ENCODE data around the gene HOXC10. TPM values are rescaled to one million over a fixed set of nuclear protein-coding genes. Genes with fewer than 3 reads are reported as not detected.

The HOXC10 gene
- total RNA-seq, 2 donors from 2014 or later: not detected

GRCh38 chr12:54038871-54039414, 54.0 kb downstream of the HOXC10 start:
- WGBS, 2 experiments (ENCODE audit: insufficient coverage in 1 of 2, insufficient read length in 1 of 2): 19 to 23% methylated on average over 8 to 9 of the region's 9 CpGs
- Mint-ChIP-seq H3K36me3 (ENCODE audit: low read depth) (no peaks in the 10 kb centered on the region), H3K9me3 (peaks cover 9% of the 10 kb centered on the region), H3K27me3 (ENCODE audit: insufficient read depth) (peaks cover 100% of the 10 kb centered on the region), H3K4me1 (no peaks in the 10 kb centered on the region), H3K27ac (no peak overlapping the region), H3K4me3 (no peak overlapping the region)
- TF ChIP-seq CTCF (conservative IDR thresholded peaks at IDR 0.05): no peak
- Histone ChIP-seq H3K36me3 (ENCODE audit: control insufficient read depth, insufficient read depth, low read length) (no peaks in the 10 kb centered on the region), H3K27me3 (ENCODE audit: control insufficient read depth, insufficient read depth, low read length, poor library complexity, severe bottlenecking) (peaks cover 100% of the 10 kb centered on the region), H3K9me3 (ENCODE audit: control insufficient read depth, low read length) (peaks cover 10% of the 10 kb centered on the region), H3K9ac (ENCODE audit: extremely low read depth, low read length, poor library complexity, severe bottlenecking) (no peak overlapping the region), H3K4me1 (ENCODE audit: control insufficient read depth, insufficient read depth, low read length) (no peaks in the 10 kb centered on the region), H3K27ac (ENCODE audit: low read depth, low read length) (no peak overlapping the region), H3K4me3 (ENCODE audit: low read length) (no peak overlapping the region)
- no peak for DNase-seq

GRCh38 chr12:54039417-54040147, 54.6 kb downstream of the HOXC10 start:
- Mint-ChIP-seq H3K9me3 (peaks cover 9% of the 10 kb centered on the region), H3K4me3 (no peak overlapping the region), H3K27ac (no peak overlapping the region), H3K27me3 (ENCODE audit: insufficient read depth) (peaks cover 100% of the 10 kb centered on the region), H3K36me3 (ENCODE audit: low read depth) (no peaks in the 10 kb centered on the region), H3K4me1 (no peaks in the 10 kb centered on the region)
- 9 to 17% methylated on average over 11 to 16 of the region's 16 CpGs for WGBS, 2 experiments (ENCODE audit: insufficient coverage in 1 of 2, insufficient read length in 1 of 2)
- Histone ChIP-seq H3K27me3 (ENCODE audit: control insufficient read depth, insufficient read depth, low read length, poor library complexity, severe bottlenecking) (peaks cover 100% of the 10 kb centered on the region), H3K4me3 (ENCODE audit: low read length) (no peak overlapping the region), H3K27ac (ENCODE audit: low read depth, low read length) (no peak overlapping the region), H3K36me3 (ENCODE audit: control insufficient read depth, insufficient read depth, low read length) (no peaks in the 10 kb centered on the region), H3K9me3 (ENCODE audit: control insufficient read depth, low read length) (peaks cover 10% of the 10 kb centered on the region), H3K4me1 (ENCODE audit: control insufficient read depth, insufficient read depth, low read length) (no peaks in the 10 kb centered on the region), H3K9ac (ENCODE audit: extremely low read depth, low read length, poor library complexity, severe bottlenecking) (no peak overlapping the region)
- TF ChIP-seq CTCF (conservative IDR thresholded peaks at IDR 0.05): no peak
- no peak for DNase-seq

Small RNA genes within 50 kb of the gene (microRNA-seq; reads per million reads assigned to microRNA genes)
- gene MIR196A2 (ENCODE audit: borderline microRNAs expressed) (3.7 reads per million, percentile 24 among the genes with 10 or more reads in this experiment), gene MIR615 (ENCODE audit: borderline microRNAs expressed) (not detected)

Other genes starting within 250 kb of the HOXC10 start
- gene CISTR, start 233.2 kb upstream of the HOXC10 start, total RNA-seq: not detected
- not detected for gene HOXC13, start 46.3 kb upstream of the HOXC10 start, total RNA-seq
- not detected for gene HOXC12, start 30.2 kb upstream of the HOXC10 start, total RNA-seq
- not detected for gene HOXC11, start 12.0 kb upstream of the HOXC10 start, total RNA-seq
- not detected for gene HOTAIR, start 10.2 kb upstream of the HOXC10 start, total RNA-seq
- not detected for gene HOXC9, start 15.0 kb downstream of the HOXC10 start, total RNA-seq
- not detected for gene HOXC8, start 23.8 kb downstream of the HOXC10 start, total RNA-seq
- not detected for gene HOXC6, start 43.3 kb downstream of the HOXC10 start, total RNA-seq
- not detected for gene HOXC5, start 47.9 kb downstream of the HOXC10 start, total RNA-seq
- gene HOXC4, start 68.7 kb downstream of the HOXC10 start, total RNA-seq: not detected
- 10 to 100 TPM; 32.4 to 37.2 TPM for gene SMUG1, start 203.8 kb downstream of the HOXC10 start, total RNA-seq